IPS DF 19.7 (cell line): ENCODE results near the gene CMC4.

ENCODE experiments used
- DNase-seq: peaks from one replicate; pipeline ENCODE4 v3.0.0-alpha.2; 2013; ENCODE audit warnings: low read depth, low spot score

CMC4 gene

GRCh38 chrX:155070975-155071693 lies at the start of gene CMC4, which contains the start of the genes BRCC3 and MTCP1:
TSS of gene CMC4 (minus strand) at chrX:155071136. CDS start at chrX:155064023, 7,113 bp downstream.
TSS of gene BRCC3 (plus strand) at chrX:155071508. CDS start at chrX:155071528, 20 bp downstream.
TSS of gene MTCP1 (minus strand) at chrX:155071136. CDS start at chrX:155066010, 5,126 bp downstream.
- DNase-seq: no peak

- no peak for DNase-seq
Observed at GRCh38 chrX:155115174-155115819, 44.4 kb upstream of the CMC4 start.

GRCh38 chrX:155113097-155113496 lies 42.2 kb upstream of the CMC4 start:
- no peak for DNase-seq

- DNase-seq: no peak
Observed at GRCh38 chrX:155112171-155112570, 41.2 kb upstream of the CMC4 start.

GRCh38 chrX:155108427-155108826 lies 37.5 kb upstream of the CMC4 start:
- no peak for DNase-seq

- no peak for DNase-seq
Observed at GRCh38 chrX:155105919-155106318, 35.0 kb upstream of the CMC4 start.

- DNase-seq: no peak
Observed at GRCh38 chrX:155094468-155095061, 23.6 kb upstream of the CMC4 start.

- DNase-seq: no peak
Observed at GRCh38 chrX:155086961-155087735, 16.2 kb upstream of the CMC4 start.

- no peak for DNase-seq
Observed at GRCh38 chrX:155086202-155086840, 15.4 kb upstream of the CMC4 start.

GRCh38 chrX:155071694-155072280 lies 851 bp upstream of the CMC4 start:
- no peak for DNase-seq

- DNase-seq: no peak
Observed at GRCh38 chrX:155070663-155070974, 317 bp downstream of the CMC4 start.

GRCh38 chrX:155070038-155070437 lies 898 bp downstream of the CMC4 start:
- DNase-seq: no peak

- DNase-seq: no peak
Observed at GRCh38 chrX:155069414-155069813, 1.5 kb downstream of the CMC4 start.

- DNase-seq: no peak
Observed at GRCh38 chrX:155068165-155068564, 2.8 kb downstream of the CMC4 start.

- DNase-seq: no peak
Observed at GRCh38 chrX:155065035-155065734, 5.8 kb downstream of the CMC4 start.

GRCh38 chrX:155061760-155062159 lies 9.2 kb downstream of the CMC4 start:
- DNase-seq: no peak

GRCh38 chrX:155056877-155057792 lies 13.8 kb downstream of the CMC4 start:
- DNase-seq: peak; percentile 48

GRCh38 chrX:155056471-155056870 lies 14.5 kb downstream of the CMC4 start:
- DNase-seq: no peak

GRCh38 chrX:155055494-155055893 lies 15.4 kb downstream of the CMC4 start:
- no peak for DNase-seq
